Measurements from ENCODE around the gene NUMBL.

The NUMBL gene

GRCh38 chr19:40697007-40697406 lies 6.6 kb upstream of the NUMBL start:
- TF ChIP-seq CEBPB (IDR thresholded peaks at IDR 0.05) (no peak), USF1 (IDR thresholded peaks at IDR 0.05) (no peak), TCF12 (IDR thresholded peaks at IDR 0.05; ENCODE audit: low read depth) (no peak), ZBTB7A (IDR thresholded peaks at IDR 0.05; ENCODE audit: low read depth) (no peak), EGR1 (IDR thresholded peaks at IDR 0.05) (no peak), FOXM1 (IDR thresholded peaks at IDR 0.05; ENCODE audit: borderline replicate concordance, low read depth) (no peak), YY1 (IDR thresholded peaks at IDR 0.05; ENCODE audit: low read depth) (no peak), NFIC (IDR thresholded peaks at IDR 0.05) (no peak)

DNA sequence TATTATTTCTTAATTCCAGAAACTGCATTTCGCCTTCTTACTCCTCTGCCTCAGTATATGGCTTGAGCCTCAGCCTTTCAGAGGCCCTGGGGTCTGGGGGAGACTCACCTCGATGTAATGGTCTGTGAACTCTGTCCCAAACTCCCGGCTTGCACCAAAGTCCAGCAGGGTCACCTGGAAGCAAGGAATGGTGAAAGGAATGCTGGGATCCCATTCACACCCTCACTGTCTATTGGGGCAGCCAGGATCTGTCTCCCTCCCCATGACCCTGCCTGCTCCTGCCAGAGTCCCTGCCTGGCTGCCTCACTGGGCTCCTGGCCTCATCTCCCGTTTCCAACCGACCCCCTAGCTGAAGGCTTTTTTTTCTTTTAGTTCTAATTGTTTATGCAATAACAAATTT lies 5.4 kb upstream of the NUMBL start:
- TF ChIP-seq YY1 (IDR thresholded peaks at IDR 0.05; ENCODE audit: low read depth) (no peak), FOXM1 (IDR thresholded peaks at IDR 0.05; ENCODE audit: borderline replicate concordance, low read depth) (no peak), EP300 (IDR thresholded peaks at IDR 0.05; ENCODE audit: borderline replicate concordance) (no peak), CEBPB (IDR thresholded peaks at IDR 0.05) (no peak)
- TF ChIP-seq, protein P1, sequence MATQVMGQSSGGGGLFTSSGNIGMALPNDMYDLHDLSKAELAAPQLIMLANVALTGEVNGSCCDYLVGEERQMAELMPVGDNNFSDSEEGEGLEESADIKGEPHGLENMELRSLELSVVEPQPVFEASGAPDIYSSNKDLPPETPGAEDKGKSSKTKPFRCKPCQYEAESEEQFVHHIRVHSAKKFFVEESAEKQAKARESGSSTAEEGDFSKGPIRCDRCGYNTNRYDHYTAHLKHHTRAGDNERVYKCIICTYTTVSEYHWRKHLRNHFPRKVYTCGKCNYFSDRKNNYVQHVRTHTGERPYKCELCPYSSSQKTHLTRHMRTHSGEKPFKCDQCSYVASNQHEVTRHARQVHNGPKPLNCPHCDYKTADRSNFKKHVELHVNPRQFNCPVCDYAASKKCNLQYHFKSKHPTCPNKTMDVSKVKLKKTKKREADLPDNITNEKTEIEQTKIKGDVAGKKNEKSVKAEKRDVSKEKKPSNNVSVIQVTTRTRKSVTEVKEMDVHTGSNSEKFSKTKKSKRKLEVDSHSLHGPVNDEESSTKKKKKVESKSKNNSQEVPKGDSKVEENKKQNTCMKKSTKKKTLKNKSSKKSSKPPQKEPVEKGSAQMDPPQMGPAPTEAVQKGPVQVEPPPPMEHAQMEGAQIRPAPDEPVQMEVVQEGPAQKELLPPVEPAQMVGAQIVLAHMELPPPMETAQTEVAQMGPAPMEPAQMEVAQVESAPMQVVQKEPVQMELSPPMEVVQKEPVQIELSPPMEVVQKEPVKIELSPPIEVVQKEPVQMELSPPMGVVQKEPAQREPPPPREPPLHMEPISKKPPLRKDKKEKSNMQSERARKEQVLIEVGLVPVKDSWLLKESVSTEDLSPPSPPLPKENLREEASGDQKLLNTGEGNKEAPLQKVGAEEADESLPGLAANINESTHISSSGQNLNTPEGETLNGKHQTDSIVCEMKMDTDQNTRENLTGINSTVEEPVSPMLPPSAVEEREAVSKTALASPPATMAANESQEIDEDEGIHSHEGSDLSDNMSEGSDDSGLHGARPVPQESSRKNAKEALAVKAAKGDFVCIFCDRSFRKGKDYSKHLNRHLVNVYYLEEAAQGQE (IDR thresholded peaks at IDR 0.05; ENCODE audit: low read depth): no peak

DNA sequence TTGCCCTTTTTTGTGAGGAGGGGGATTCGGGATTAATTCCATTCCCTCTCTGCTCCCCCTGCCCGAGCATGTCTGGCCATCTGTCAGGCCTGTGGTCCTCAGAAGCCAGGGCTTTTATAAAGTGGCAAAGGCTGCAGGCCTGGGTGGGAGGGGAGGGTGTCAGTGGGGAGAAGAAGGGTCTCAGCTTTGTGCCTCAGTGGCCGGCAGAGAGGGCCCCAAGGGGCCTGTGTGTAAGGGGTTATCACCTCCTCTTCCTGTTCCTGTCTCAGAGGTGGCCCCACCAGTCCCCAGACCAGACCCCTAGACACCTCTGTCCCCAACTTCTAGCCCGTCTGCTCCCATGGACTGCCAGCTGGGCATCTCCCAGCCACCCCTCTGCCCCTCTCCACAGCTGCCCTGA lies 3.4 kb upstream of the NUMBL start:
- TF ChIP-seq, protein P2, sequence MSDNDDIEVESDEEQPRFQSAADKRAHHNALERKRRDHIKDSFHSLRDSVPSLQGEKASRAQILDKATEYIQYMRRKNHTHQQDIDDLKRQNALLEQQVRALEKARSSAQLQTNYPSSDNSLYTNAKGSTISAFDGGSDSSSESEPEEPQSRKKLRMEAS (IDR thresholded peaks at IDR 0.05): no peak

DNA sequence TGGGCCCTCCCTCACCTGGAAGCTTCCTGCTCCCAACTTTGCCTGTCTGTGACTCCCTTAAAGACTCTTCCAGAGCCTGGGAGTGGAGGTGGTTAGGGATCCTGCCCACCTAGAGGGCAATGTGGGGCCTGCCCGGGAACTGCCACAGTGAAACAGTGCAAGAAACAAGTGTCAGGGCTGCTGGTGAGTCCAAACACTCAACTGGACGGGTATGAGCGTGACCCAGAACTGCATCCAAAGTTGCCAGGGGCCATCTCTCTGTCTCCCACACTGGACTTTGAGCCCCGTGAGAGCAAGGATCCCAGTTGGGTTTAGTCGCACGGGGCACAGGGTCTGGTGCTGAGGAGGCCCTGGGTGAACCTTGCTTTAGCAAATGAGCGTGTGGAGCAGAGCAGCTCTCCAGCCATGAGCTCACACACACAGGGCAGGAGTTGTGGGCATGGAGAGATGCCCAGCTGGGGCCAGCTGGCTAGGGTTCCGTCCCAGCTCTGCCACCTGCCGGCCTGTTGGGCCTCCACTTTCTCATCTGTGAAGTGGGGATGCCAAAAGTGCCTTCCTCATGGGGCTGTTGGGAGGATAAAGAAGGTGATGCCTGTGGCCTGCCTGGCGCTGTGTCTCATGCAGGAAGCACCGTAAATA lies 2.8 kb upstream of the NUMBL start:
- TF ChIP-seq RAD21 (IDR thresholded peaks at IDR 0.05; ENCODE audit: low read depth) (no peak), USF1 (IDR thresholded peaks at IDR 0.05) (no peak), NFIC (IDR thresholded peaks at IDR 0.05) (no peak), FOXM1 (IDR thresholded peaks at IDR 0.05; ENCODE audit: borderline replicate concordance, low read depth) (no peak), CREB1 (IDR thresholded peaks at IDR 0.05; ENCODE audit: low read depth) (no peak)
- TF ChIP-seq, protein P1 (IDR thresholded peaks at IDR 0.05; ENCODE audit: low read depth): no peak

- TF ChIP-seq FOXM1 (IDR thresholded peaks at IDR 0.05; ENCODE audit: borderline replicate concordance, low read depth) (no peak), TCF12 (IDR thresholded peaks at IDR 0.05; ENCODE audit: low read depth) (no peak), RAD21 (IDR thresholded peaks at IDR 0.05; ENCODE audit: low read depth) (no peak)
- TF ChIP-seq, protein P1 (IDR thresholded peaks at IDR 0.05; ENCODE audit: low read depth): no peak
- TF ChIP-seq, protein P2 (IDR thresholded peaks at IDR 0.05): no peak
These were observed 1.7 kb upstream of the NUMBL start for GRCh38 chr19:40692212-40692551.
